T-helper 2 cell treated with Interferon-gamma antibody and Interleukin-4, amounts not matched to agents 100 ng/mL and 5 ng/mL, for 36 hours (primary cell): Measurements from ENCODE around the gene UTP18. TPM values are rescaled to one million over a fixed set of nuclear protein-coding genes. Genes with fewer than 3 reads are reported as not detected.
"Not testable (repeated sequence)": the region's sequence is repeated elsewhere in the genome, so short reads cannot be mapped to it uniquely, and the experiment has no call there.

Source experiments
- intact Hi-C: fragments of 100-400 bp; cut with micrococcal nuclease; formaldehyde crosslinking; loops from one replicate; pipeline ENCODE4 v1.15.1; 2023
- total RNA-seq: library from RNA; stranded (reverse); gene quantifications from 2 replicates; pipeline ENCODE4 v1.2.3, GENCODE V29; 2022

UTP18 gene
- total RNA-seq, 1 donor from 2014 or later = 55.5 TPM

GRCh38 chr17:51330861-51331503 lies 70.6 kb downstream of the UTP18 start:
- intact Hi-C loops = not testable (repeated sequence)

- intact Hi-C loops = no loop called here
Observed at GRCh38 chr17:51335006-51335590, 74.8 kb downstream of the UTP18 start.

- intact Hi-C loops = no loop called here
Observed at GRCh38 chr17:51335883-51336822, 75.8 kb downstream of the UTP18 start.

GRCh38 chr17:51341457-51341856 lies 81.1 kb downstream of the UTP18 start:
- intact Hi-C loops = no loop called here

- intact Hi-C loops = no loop called here
Observed at GRCh38 chr17:51342257-51342656, 81.9 kb downstream of the UTP18 start.

GRCh38 chr17:51344532-51344931 lies 84.2 kb downstream of the UTP18 start:
- intact Hi-C loops = no loop called here

GRCh38 chr17:51346218-51346982 lies 86.1 kb downstream of the UTP18 start:
- intact Hi-C loops = no loop called here

Other genes with a start within 250 kb of the UTP18 start
- 48.2 and 50.8 TPM in 2 replicates for gene SPAG9, start 139.7 kb upstream of the UTP18 start, total RNA-seq
- gene NME1, start 107.0 kb upstream of the UTP18 start, total RNA-seq = 185 and 197 TPM in 2 replicates
- gene NME2, start 94.1 kb upstream of the UTP18 start, total RNA-seq = 544 and 554 TPM in 2 replicates
- gene MBTD1, start 497 bp upstream of the UTP18 start, total RNA-seq = 13.0 and 13.3 TPM in 2 replicates